ENCODE measurements around the gene POLE. TPM values are rescaled to one million over a fixed set of nuclear protein-coding genes. Genes with fewer than 3 reads are reported as not detected.

POLE gene
- total RNA-seq, 1 experiment from 2014 or later = 144 TPM

- H3K4me1 Mint-ChIP-seq = peaks cover 10% of the 10 kb centered on the region; the same call in 1 of the 2 replicates
- peaks cover 5% of the 10 kb centered on the region for H3K9me3 Mint-ChIP-seq
- no peak overlapping the region for H3K4me3 Mint-ChIP-seq
- ChIA-PET CTCF (interaction anchor here (1.7 to 2.6 kb wide), 3 partner anchors 35 to 135 kb away, joined by 3 to 11 read pairs (median 4); no protein-coding TSS in a partner anchor), POLR2A (no interaction called here)
- H3K36me3 Mint-ChIP-seq = no peaks in the 10 kb centered on the region
- no peak for DNase-seq (ENCODE audit: low spot score)
- H3K27me3 Mint-ChIP-seq (ENCODE audit: low read depth) = peaks cover 90% of the 10 kb centered on the region
- no peak for TF ChIP-seq ERG (CRISPR knock-in tag; IDR thresholded peaks at IDR 0.05)
- TF ChIP-seq E2F4 (CRISPR knock-in tag; IDR thresholded peaks at IDR 0.05; ENCODE audit: borderline replicate concordance, low read depth) = no peak
- TF ChIP-seq STAT6 (CRISPR knock-in tag; conservative IDR thresholded peaks at IDR 0.05; ENCODE audit: low read depth) = no peak
- no peak for TF ChIP-seq ZNF416 (CRISPR knock-in tag; IDR thresholded peaks at IDR 0.05)
- TF ChIP-seq ZNF425 (CRISPR knock-in tag; conservative IDR thresholded peaks at IDR 0.05) = no peak
- no peak for TF ChIP-seq FOXJ3 (CRISPR knock-in tag; IDR thresholded peaks at IDR 0.05; ENCODE audit: borderline replicate concordance)
- no peak for TF ChIP-seq USF2 (CRISPR knock-in tag; IDR thresholded peaks at IDR 0.05)
- TF ChIP-seq FOXP1 (CRISPR knock-in tag; IDR thresholded peaks at IDR 0.05; ENCODE audit: borderline replicate concordance) = no peak
- TF ChIP-seq ESRRA (CRISPR knock-in tag; IDR thresholded peaks at IDR 0.05; ENCODE audit: borderline replicate concordance) = no peak
- TF ChIP-seq SMAD3 (CRISPR knock-in tag; IDR thresholded peaks at IDR 0.05; ENCODE audit: borderline replicate concordance) = no peak
- no peak for TF ChIP-seq SMAD4 (CRISPR knock-in tag; IDR thresholded peaks at IDR 0.05)
- no peak for TF ChIP-seq PRRX2 (CRISPR knock-in tag; IDR thresholded peaks at IDR 0.05)
- TF ChIP-seq GTF2I (CRISPR knock-in tag; conservative IDR thresholded peaks at IDR 0.05) = no peak
- no peak for TF ChIP-seq NFATC4 (CRISPR knock-in tag; IDR thresholded peaks at IDR 0.05)
- no peak for TF ChIP-seq ZNF281 (CRISPR knock-in tag; IDR thresholded peaks at IDR 0.05)
- no peak for TF ChIP-seq MXD4 (CRISPR knock-in tag; IDR thresholded peaks at IDR 0.05; ENCODE audit: borderline replicate concordance)
- TF ChIP-seq TCF7 (CRISPR knock-in tag; IDR thresholded peaks at IDR 0.05; ENCODE audit: low read depth) = no peak
- TF ChIP-seq AFF4 (CRISPR knock-in tag; IDR thresholded peaks at IDR 0.05; ENCODE audit: borderline replicate concordance) = no peak
- no peak for TF ChIP-seq ZNF232 (CRISPR knock-in tag; IDR thresholded peaks at IDR 0.05)
- TF ChIP-seq MAX (CRISPR knock-in tag; IDR thresholded peaks at IDR 0.05) = no peak
- no peak for ATAC-seq
- H3K27ac Mint-ChIP-seq = no peak overlapping the region
Measured at GRCh38 chr12:132596016-132596415, 91.1 kb downstream of the POLE start.

Data from WTC11 (cell line).